Measurements from ENCODE around the gene WNT7A.

Gene WNT7A

DNA sequence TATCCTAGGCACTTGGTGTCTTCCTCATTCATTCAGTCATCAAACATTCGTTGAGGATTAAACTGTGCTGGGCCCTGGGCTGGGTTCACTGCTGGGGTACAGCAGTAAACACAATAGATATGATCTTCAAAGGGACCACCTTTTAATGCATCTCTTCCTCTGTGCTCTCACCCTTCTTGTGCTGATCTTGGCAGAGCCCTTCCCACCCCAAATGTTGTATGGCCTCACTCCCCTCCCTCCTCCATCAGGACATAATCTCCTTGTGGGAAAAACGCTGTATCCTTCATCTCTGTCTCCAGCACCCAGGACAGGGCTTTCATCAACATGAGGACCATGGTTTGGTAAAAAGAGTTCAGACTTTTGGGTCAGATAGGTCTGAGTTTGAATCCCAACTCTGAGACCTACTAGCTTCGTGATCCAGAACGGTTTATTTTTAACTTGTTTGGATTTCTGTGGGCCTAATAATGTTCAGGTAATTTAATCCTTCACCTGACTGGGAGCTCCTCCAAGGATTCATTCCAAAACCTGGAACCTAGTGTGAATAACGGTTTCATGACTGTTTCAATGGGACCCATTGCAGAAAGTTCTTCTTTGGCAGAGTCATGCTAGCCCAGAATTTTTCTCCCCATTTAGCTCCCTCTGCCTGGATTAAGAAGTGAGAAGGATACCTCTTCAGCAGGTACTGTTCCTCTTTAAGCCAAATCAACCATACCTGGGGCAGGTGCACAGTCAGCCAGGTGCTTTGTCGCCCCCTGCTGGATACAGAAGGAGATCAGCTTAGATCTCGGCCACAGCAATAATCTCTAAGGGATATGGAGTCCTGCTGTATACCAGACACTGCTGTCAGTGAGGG, 5.2 kb upstream of the WNT7A start:
- FAIRE-seq, result no peak

DNA sequence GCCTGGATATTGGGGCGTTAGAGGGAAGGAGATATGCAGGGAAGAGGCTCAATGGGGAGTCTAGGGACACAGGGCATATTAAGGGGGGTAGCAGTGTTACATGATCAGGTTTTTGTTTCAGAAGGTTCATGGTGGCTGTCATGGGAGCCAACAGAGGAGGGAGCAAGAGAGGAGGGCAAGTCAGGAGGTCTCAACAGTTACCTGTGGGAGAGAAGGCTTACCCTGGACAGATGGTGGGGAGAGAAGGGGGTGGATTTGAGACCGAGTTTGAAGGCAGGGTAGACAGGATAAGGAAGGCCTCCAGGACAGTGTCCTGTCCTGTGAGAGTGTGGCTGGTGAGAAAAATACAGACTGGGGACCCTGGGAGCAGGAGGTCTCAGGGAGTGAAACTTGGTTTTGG, 3.8 kb upstream of the WNT7A start:
- FAIRE-seq, result no peak

DNA sequence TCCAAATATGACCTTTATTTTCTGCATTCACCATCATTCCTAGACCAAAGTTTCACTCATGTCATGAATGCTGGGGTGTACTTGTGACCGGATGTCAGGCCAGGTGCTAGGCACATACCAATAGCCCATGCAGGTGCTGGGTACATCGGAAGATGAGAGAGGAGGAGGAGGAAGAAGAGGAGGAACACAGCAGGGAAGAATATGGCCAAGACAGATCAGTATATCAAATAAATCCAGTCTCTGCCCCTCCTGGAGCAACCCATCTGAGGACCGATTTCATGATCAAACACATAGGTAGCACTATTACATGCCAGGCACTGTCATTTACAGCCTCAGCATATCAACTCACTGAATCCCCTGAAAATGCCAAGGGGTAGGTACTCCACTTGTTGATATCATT, 3.0 kb upstream of the WNT7A start:
- FAIRE-seq, result no peak

DNA sequence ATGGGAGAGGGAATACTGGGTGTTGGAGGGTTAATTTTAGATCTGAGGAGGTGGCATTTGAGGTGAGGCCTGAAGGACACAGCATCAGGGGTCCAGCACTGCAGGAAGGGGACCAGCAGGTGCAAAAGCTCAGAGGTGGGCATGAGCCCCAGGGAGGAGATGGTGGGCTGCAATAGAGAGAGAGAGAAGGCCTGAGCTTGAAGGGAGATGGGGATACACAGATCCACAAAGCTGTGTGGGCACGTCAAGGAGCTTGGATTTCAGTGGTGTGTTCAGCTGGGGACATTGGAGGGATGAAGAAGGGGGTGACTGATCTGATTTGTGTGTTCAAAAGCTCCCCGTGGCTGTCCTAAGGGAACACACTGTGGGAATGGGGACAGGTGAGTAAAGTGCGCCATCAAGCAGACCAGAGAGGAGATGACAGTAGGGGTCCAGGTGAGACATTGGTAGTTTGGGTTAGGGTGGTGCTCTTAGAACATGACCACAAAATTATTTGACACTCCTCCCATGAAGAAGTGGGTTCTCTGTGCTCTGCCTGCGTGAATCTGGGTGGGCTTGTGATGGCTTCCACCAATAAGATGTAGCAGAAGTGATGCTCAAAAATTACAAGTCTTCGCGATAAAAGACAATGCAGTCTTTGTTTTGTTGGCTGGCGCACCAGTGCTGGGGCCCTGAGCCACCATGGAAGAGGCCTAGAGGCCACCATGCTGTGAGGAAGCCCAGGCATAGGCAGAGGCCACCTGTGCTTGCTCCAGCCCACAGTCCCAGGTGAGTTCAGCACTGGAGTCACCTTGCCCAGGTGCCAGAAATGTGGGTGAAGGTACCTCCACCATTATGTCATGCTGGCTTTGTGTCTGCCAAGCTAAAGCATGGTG, 1.9 kb upstream of the WNT7A start:
- no peak for FAIRE-seq

DNA sequence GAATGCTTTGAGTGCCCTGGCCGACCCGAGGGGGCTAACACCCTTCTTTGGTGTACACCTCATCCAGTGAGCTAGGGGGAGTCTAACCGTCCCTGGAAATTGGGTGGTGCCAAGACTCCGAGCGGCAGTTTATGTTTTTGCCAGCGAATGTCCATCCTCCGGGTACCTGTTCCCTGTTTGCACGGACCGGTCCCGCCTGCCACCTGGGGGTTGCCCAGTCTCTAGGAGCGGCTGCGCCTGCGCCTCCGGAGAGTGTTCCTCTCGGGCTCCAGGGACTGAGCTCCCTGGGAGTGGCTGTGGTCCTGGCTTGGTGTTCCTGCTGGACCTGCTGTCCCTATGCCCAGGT, 913 bp upstream of the WNT7A start:
- FAIRE-seq, result no peak

DNA sequence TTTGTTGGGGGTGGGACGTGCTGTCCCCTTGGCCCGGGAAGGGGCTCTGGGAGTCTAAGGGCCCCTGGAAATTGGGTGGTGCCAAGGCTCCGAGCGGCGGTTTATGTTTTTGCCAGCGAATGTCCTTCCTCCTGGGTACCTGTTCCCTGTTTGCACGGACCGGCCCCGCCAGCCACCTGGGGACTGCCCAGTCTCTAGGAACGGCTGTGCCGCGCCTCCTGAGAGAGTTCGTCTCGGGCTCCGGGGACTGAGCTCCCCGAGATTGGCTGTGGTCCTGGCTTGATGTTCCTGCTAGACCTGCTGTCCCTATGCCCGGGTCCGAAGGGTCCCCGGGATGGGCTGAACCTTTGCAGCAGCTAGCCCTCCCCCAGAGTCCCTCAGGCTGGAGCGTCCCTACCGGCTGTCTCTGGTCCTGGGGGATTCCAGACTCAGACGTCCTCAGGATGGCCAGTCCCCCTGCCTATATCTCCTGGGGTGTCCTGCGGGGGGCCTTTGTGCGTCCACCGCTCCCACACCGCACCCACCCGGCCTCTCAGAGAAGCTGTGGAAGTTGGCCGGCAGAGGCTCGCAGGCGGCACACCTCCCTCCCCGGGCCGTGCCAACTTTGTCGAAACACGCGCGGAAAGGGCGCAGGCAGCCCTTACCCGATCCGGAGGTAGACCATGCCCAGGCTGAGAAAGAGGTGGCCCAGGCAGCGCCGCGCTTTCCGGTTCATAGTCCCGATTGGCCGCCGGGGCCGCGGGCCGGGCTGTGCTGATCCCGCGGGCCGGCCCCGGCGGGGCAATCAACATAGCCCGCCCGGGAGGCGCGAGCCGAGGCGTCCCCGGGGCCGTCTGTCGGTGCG, 547 bp downstream of the WNT7A start:
- no peak for FAIRE-seq

DNA sequence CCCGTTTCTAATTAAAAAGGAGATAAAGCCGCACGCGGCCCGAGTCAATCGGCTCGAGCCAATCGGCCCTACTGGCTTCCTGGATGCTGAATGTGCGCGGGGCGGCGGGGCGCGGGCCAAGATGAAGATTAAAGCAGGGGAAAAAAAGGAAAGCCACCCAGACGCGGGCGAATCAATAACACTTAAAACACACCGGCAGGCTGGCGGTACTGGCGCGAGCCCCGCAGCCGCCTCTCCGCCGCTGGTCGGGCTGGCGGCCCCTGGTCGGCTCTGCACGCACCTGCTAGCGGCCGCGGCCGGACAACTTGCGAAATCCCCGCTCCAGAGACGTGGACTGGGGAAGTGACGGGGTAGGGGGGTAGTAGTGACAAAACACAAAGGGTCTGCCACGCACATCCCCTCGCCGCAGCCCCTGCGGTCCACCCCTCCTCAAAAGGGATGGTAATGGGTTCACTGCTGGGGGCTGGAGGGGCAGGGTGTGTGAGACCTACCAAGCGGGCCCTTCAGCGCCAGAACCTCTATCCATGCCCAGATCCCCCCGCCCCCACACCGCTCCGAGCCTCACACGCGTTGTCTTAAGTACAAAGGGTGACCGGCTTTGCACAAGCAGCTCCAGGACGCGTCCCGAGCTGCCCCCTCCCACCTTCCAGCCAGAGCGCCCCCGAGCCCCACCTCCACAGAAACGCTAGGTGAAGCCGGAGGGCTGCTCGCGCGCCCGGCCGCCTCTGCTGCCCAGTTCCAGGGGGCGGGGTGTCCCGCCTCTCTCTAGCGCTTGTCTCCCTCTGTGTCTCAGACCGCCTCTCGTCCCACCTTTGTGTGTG, 1.4 kb downstream of the WNT7A start:
- no peak for FAIRE-seq

DNA sequence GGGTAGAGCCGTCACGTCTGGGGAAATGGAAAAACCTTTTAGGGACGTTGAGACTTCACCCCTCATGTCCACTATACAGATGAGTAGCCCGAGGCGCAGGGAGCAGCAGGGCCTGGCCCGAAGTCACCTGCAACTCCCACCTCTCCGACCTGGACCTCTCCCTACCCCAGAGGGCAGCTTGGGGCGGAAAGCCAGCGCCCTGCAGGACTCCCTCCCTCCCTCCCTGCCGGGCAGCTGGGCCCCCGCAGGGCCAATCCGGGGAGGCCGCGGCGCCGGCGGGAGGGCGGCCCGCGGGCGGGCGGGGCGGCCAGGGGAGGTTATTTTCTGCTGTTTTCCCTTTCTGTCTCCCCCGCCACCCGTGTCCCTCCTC, 2.0 kb downstream of the WNT7A start:
- no peak for FAIRE-seq

DNA sequence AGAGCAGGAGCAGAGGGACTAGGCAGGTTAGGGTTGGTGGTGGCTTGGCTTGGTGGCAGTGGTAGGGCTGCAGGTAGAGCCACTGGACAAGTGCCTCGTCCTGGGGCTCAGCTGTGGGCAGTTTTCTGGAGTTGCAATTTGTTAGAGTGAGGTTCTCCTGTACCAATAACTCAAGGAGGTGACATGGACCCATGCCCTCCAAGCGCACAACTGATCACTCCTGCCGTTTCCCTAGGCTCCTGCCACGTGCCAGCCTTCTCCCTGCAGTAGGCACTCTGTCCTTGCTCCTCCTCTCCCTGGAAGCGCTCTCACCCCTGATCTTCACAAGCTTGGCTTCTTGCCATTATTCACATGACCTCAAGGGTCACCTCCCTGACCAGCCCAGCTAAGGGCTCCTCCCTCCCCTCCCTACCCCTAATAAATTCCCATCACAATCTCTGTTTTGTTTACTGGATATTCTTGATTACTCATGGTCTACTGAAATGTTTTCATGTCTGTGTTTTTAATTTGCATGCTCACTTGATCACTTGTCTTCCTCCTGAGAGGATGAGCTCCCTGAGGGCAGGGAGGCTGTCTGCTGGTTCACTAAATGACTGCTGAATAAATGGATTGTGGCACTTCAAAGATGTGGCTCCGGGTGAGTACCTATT, 3.3 kb downstream of the WNT7A start:
- no peak for FAIRE-seq

DNA sequence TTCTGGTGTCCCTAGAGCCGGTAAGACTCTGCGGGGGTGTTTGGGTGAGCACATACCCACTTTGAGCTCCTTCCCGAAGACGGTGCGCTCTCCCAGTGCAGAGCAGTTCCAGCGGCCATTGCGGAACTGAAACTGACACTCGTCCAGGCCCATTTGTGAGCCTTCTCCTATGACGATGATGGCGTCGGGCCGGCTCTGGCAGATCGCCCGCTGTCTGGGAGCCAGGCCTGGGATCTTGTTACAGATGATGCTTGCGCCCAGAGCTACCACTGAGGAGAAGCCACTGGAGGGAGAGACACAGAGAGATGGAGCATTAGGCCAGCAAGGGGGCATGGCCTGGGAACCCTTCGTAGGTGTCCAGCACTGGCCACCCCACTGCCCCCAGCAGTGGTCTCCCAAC, 5.0 kb downstream of the WNT7A start:
- no peak for FAIRE-seq

DNA sequence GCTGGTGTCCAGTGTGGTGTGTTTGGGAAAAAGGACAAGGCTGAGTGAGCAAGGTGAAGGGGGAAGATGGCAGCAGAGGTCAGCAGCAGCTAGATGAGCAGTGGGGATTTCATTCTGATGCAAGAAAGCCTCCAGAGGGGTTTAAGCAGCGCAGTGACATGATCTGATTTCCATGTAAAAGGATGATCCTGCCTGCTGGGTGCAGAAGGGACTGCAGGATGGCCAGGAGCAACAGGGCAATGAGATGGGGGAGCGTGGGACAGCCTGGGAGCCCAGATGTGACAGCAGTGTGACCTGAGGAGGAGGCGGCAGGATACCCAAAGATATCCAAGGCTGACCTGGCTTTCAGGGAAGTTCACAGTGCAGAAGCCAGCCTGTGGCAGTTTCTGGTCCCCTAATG, 6.1 kb downstream of the WNT7A start:
- no peak for FAIRE-seq

DNA sequence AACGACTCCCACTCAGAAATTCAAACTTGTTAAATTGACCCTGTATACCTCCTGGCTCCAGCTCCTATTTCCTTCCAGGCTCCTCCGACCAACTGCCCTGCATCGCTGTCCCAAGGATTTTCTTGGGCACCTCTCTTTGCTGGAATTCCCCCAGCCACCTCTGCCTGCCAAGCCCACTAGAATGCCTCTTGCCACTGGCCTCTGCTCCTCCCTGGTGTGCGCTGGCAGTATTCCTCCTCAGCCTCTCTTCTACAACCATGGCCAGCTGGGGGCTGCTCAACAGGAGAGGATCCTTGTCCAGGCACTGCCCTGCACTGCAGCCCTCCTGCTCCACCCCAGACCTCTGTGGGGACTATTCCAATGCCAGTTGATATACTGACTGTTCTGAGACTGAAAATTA, 7.4 kb downstream of the WNT7A start:
- FAIRE-seq, result no peak

DNA sequence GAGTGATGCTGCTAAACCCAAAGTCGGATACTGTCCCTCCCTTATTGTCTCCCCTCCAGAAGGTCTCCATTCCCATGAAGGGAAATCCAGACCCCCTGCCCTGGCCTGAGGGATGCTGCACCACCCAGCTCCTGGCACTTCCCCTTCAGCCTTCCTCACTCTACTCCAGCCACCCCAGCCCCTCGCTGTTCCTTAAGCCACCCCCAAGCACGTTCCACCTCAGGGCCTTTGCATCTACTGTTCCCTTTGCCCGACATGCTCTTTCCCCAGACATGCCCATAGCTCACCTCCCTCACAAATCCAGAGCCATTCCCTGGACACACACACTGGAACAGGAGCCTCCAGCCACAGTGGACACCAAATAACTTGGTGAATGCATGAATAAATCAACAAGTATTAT, 8.1 kb downstream of the WNT7A start:
- no peak for FAIRE-seq

DNA sequence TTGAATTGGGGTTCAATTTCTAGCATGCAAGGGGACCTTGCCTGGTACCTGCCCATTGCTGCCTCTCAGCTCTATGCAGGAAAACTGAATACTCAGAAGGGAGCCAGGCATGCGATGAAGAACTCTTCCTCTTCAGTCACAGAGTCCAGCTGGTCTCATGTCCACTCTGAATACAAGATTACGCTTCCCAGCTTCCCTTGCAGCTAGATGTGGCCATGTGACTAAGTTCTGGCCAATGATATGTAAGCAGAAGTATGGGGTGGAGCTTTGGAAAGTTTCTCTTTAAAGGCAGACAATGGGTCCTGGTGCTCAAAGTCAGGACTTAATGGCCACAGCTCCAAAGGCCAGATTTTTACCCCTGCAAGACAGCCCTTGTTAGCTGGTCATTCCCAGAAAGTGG, 9.0 kb downstream of the WNT7A start:
- no peak for FAIRE-seq

DNA sequence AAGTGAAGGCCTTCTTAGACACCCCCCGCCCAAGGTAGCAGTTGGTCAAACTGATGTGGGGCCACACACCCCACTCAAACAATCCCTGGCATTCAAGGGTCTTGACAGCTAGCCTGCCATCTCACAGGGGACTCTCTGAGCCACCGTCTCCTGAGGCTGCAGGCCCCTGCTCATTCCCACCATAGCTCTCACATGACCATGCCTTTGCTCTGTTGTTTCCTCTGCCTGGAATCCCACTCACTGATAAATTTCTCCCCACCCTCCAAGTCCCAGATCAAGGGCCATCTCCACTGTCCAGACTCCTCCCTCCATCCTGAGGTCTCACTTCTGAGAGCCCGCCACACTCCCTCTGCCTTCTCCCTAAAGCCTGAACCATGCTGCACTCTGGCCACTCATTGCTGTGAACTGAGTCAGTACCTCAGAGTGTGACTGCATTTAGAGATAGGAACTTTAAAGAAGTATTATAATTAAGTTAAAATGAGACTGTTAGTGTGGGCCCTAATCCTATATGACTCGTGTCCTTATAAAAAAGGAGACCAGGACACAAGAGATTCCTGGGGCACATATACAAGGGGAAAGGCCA, 10.0 kb downstream of the WNT7A start:
- FAIRE-seq, result no peak

DNA sequence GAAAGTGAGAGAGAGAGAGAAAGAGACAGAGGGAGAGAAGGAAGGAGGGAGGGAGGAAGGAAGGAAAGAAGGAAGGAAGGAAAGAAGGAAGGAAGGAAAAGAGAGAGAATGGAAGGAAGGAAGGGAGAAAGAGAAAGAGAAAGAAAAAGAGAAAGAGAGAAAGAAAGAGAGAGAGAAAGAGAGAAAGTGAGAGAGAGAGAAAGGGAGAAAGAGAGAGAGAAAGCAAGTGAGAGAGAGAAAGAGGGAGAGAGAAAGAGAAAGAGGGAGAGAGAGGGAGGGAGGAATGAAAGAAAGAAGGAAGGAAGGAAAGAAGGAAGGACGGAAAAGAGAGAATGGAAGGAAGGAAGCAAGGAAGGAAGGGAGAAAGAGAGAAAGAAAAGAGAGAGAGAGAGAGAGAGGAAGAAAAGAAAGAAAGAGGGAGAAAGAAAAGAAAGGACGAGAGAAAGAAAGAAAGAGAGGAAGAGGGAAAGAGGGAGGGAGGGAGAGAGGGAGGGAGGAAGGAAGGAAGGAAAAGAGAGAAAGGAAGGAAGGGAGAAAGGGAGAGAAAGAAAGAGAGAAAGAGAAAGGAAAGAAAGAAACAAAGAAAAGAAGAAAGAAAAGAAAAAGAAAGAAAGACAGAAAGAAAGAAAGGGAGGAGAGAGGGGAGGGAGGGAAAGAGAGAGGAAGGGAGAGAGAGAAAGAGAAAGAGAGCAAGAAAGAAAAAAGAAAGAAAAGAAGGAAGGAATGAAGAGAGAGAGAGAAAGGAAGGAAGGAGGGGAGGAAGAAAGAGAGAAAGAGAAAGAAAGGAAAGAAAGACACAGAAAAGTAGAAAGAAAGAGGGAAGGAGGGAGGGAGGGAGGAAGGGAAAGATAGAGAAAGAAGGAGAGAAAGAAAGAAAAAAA, 10.8 kb downstream of the WNT7A start:
- no peak for FAIRE-seq

DNA sequence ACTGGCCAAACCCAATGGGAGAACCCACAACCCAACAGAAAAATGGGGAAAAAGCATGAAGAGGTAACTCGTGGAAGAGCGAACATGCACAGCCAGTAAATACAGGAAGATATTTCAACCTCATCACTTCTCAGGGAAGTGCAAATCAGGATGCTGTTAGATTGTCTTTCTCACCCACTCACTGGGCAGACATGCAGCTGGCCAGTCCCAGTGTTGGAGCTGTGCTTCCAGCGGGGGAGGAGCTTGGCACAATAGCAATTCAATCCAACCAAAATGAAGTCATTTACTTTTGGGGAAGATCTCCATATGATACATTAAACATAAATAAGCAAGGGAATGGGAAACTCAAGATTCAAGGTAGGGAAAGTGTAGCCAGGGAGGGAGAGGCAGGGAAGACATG, 12.1 kb downstream of the WNT7A start:
- no peak for FAIRE-seq

DNA sequence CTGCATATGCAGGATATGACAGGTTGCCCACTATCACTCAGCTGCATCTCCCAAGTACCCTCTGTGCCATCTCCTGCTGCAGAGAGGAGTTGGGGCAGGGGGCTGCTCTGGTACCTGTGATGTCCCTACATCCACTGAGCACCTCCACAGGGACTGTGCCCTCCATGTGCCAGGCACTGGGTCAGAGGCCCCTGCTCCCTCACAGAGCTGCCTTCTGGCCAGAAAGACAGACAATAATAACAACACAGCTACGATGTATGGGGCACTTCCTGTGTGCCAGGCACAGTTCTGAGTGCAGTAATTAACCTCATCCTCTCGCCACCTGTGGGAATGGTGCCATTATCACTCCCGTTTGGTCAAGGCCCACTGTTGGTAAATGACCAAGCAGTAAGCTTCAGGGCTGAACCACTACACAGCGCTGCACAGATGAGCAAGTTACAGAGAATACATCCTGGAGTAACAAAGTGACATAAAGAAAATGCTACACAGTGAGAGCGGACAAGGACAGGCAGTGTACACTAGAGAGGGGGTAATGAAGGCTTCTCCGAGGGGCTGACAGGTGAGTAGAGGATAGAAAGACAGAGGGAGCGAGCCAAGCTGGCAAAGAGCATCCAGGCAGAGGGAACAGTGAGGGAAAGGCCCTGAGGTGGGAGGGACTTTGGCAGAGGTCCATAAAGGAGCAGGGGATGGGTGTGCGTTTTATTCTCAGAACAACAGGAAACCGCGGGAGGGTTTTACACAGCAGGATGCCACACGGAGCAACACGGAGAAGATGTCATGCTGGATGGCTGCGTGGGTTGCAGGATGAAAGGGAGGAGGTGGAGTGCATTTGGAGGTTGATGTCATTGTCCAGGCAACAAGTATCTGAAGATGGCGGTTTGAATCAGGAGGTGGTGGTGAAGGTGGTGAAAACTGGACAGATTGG, 13.6 kb downstream of the WNT7A start:
- FAIRE-seq, result no peak

DNA sequence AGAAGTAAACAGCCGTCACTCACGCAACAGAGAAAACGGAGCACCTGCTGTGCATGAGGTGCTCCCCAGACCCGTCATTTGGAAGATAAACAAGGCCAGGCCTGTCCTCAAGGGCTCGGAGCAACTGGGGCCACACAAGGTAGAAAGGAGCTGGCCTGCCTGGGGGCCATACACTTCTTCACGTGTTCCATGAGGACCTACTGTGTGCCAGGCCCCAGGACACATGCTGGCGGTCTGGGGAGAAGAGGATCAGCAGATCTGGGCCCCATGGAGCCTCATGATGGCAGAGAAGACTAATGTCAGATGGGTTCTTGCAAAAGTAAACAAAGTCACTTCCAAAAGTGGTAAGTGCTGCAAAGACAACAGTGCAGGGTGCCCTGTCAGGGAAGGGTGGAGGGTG, 14.3 kb downstream of the WNT7A start:
- no peak for FAIRE-seq
